KOPT-K1 (cell line): ENCODE results near the gene RUNX2.

ENCODE experiments used
- H3K27ac ChIP-seq: fragments of 200-600 bp; sonication (generic); 2 replicates; pipeline ENCODE4 v1.5.1; 2016; ENCODE audit warnings: antibody characterized with exemption, mild to moderate bottlenecking, low read depth, low read length; ENCODE audit not compliant: poor library complexity, severe bottlenecking
- H3K36me3 ChIP-seq: fragments of 200-600 bp; sonication (generic); 2 replicates; pipeline ENCODE4 v1.5.1; 2017; ENCODE audit warnings: antibody characterized with exemption, mild to moderate bottlenecking, low read length, moderate library complexity; ENCODE audit not compliant: insufficient read depth
- H3K9me3 ChIP-seq: fragments of 200-600 bp; sonication (generic); 2 replicates; pipeline ENCODE4 v1.5.1; 2017; ENCODE audit warnings: antibody characterized with exemption, low read length, mild to moderate bottlenecking; ENCODE audit not compliant: insufficient read depth, poor library complexity, severe bottlenecking

The RUNX2 gene

GRCh38 chr6:45320349-45320748 is 7.8 kb upstream of the RUNX2 start:
- H3K9me3 ChIP-seq, result peaks cover 7% of the 10 kb centered on the region
- peak overlapping the region; percentile 32 for H3K27ac ChIP-seq
- H3K36me3 ChIP-seq, result no peaks in the 10 kb centered on the region

- H3K9me3 ChIP-seq, result no peaks in the 10 kb centered on the region
- peak overlapping the region; percentile 80 for H3K27ac ChIP-seq
- no peaks in the 10 kb centered on the region for H3K36me3 ChIP-seq
Observed at GRCh38 chr6:45323656-45324224, 4.4 kb upstream of the RUNX2 start.

- Histone ChIP-seq H3K27ac (peak overlapping the region; percentile 72), H3K36me3 (peaks cover 8% of the 10 kb centered on the region; the same call in 1 of the 2 replicates), H3K9me3 (no peaks in the 10 kb centered on the region)
Observed at GRCh38 chr6:45326698-45327417, 1.3 kb upstream of the RUNX2 start.

GRCh38 chr6:45328523-45328922 is 393 bp downstream of the RUNX2 start:
- peaks cover 8% of the 10 kb centered on the region; the same call in 1 of the 2 replicates for H3K36me3 ChIP-seq
- peak overlapping the region; percentile 72 for H3K27ac ChIP-seq
- H3K9me3 ChIP-seq, result no peaks in the 10 kb centered on the region

GRCh38 chr6:45344900-45345299 is 16.8 kb downstream of the RUNX2 start:
- Histone ChIP-seq H3K9me3 (no peaks in the 10 kb centered on the region), H3K27ac (no peak overlapping the region), H3K36me3 (peaks cover 39% of the 10 kb centered on the region)

- Histone ChIP-seq H3K27ac (no peak overlapping the region), H3K36me3 (no peaks in the 10 kb centered on the region; the same call in 1 of the 2 replicates), H3K9me3 (no peaks in the 10 kb centered on the region)
Observed at GRCh38 chr6:45350186-45350710, 22.1 kb downstream of the RUNX2 start.

- no peaks in the 10 kb centered on the region; the same call in 1 of the 2 replicates for H3K36me3 ChIP-seq
- peak overlapping the region; percentile 28 for H3K27ac ChIP-seq
- H3K9me3 ChIP-seq, result no peaks in the 10 kb centered on the region
Observed at GRCh38 chr6:45351076-45351475, 22.9 kb downstream of the RUNX2 start.

GRCh38 chr6:45351667-45352066 is 23.5 kb downstream of the RUNX2 start:
- H3K27ac ChIP-seq, result peak overlapping the region; percentile 28
- no peaks in the 10 kb centered on the region for H3K9me3 ChIP-seq
- peaks cover 4% of the 10 kb centered on the region; the same call in 1 of the 2 replicates for H3K36me3 ChIP-seq

GRCh38 chr6:45353654-45354053 is 25.5 kb downstream of the RUNX2 start:
- no peaks in the 10 kb centered on the region for H3K9me3 ChIP-seq
- no peak overlapping the region for H3K27ac ChIP-seq
- H3K36me3 ChIP-seq, result peaks cover 4% of the 10 kb centered on the region; the same call in 1 of the 2 replicates

- H3K36me3 ChIP-seq, result peaks cover 43% of the 10 kb centered on the region
- no peak overlapping the region for H3K27ac ChIP-seq
- H3K9me3 ChIP-seq, result no peaks in the 10 kb centered on the region
Observed at GRCh38 chr6:45364466-45364865, 36.3 kb downstream of the RUNX2 start.

- no peak overlapping the region for H3K27ac ChIP-seq
- no peaks in the 10 kb centered on the region for H3K9me3 ChIP-seq
- peaks cover 48% of the 10 kb centered on the region for H3K36me3 ChIP-seq
Observed at GRCh38 chr6:45365036-45365435, 36.9 kb downstream of the RUNX2 start.

- Histone ChIP-seq H3K9me3 (no peaks in the 10 kb centered on the region), H3K36me3 (peaks cover 38% of the 10 kb centered on the region), H3K27ac (no peak overlapping the region)
Observed at GRCh38 chr6:45366534-45366933, 38.4 kb downstream of the RUNX2 start.

- Histone ChIP-seq H3K27ac (no peak overlapping the region), H3K9me3 (no peaks in the 10 kb centered on the region), H3K36me3 (peaks cover 29% of the 10 kb centered on the region)
Observed at GRCh38 chr6:45367999-45368398, 39.9 kb downstream of the RUNX2 start.

GRCh38 chr6:45369870-45370269 is 41.7 kb downstream of the RUNX2 start:
- H3K27ac ChIP-seq, result no peak overlapping the region
- peaks cover 21% of the 10 kb centered on the region for H3K36me3 ChIP-seq
- H3K9me3 ChIP-seq, result no peaks in the 10 kb centered on the region

- Histone ChIP-seq H3K36me3 (peaks cover 11% of the 10 kb centered on the region), H3K9me3 (no peaks in the 10 kb centered on the region), H3K27ac (peak overlapping the region; percentile 16)
Observed at GRCh38 chr6:45371924-45372573, 43.9 kb downstream of the RUNX2 start.
